Cortex of kidney (tissue), 1 donor: ENCODE results near the gene ERICH3.

Experiments used
- DNase-seq: peaks from one replicate; lab custom pipeline; 2025; lab: John Stamatoyannopoulos, UW

Gene ERICH3, protein sequence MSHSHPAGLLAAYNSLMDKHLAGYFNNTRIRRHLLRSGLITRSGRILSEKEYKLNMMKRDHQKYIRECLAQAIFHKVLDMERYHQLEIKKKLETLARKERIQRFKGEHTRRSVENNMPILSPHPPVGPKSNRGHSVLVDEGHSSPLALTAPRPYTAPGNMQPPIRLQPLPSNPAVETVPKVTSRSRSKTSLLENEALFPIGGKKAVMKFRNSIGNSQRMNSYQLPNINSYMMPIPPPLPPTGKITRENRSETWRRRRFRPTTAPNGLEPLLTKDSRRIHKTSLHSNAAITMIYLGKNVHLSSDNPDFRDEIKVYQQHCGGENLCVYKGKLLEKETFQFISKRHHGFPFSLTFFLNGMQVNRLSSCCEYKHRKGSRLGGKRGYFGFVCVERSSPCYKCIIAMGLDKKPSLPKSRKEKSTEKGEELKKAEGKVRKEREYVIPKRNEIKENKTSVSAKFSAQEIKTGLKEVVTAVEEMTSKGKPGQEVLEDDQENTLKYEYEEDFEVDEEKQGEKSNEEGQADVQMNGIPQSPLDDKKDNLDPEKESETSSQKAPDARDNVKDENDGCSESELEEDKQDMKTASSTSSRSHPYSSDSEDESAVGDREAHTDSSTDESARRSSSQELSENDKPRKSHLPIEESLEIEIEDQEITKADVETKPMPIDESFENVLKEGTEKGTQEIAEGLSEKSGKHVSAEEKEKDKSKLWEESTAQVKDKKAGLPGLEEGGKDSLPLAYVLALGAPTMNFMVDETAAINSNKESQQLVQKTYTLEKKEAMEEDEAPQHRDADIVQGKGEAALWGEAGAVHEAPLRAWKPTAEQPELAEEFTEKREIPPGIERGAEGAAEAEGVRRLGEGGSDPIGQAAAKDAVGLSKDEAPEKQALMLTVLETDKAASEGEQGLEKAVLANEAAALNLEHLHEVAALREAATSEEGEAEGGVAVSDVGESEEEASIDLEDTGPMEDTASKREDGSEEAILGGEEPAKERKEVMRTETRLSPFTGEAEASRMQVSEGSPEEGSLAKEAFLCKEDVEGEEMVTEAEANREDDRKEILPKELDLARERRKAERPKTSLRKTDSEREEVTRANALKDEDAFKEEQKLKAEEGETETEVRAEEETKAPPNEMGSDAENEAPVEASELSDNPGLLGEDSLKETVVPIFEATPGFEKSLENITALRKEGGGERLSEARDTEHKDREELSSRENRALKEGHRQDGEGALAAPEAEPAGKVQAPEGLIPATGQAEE (N-terminal part only)

DNA sequence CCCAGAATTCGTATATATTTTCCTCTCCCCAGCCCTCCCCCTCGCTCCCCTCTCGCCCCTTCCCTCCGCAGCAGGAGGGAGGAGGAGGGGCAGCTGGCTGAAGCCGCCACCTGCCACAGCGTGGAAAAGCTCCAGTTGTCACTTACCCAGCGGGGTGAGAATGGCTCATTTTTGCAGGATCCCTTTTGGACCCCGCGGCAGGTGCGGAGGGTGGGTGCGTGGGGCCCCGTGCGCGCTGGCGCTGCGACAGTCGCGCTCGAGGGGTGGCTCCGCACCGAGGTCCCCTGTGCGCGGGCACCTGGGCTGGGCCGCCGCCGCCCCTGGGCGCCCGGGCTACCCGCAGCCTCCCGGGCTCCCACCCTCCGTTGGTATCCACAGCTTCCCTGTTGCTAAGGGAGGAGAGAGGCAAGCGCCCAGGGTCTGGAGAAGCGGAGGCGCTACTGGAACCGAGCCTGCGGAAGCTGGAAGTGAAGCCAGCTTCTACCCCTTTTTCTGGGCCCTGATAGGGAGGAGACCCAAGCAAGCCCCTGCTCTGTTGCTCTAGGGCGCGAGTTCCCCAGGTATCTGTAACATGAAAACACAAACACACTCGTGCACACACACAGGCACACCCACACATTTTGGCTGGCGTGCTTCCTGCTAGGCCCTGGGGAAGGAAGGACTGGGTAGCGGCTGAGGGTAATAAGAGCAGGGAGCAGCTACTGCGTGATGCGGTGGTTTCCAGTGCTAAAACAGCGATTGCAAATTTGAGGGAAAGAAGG, at the start of gene ERICH3:
TSS of gene ERICH3 (minus strand) at position 442 of the 761 bp plus-strand sequence. CDS start at position 169, 273 bp downstream.
- DNase-seq: no peak

DNA sequence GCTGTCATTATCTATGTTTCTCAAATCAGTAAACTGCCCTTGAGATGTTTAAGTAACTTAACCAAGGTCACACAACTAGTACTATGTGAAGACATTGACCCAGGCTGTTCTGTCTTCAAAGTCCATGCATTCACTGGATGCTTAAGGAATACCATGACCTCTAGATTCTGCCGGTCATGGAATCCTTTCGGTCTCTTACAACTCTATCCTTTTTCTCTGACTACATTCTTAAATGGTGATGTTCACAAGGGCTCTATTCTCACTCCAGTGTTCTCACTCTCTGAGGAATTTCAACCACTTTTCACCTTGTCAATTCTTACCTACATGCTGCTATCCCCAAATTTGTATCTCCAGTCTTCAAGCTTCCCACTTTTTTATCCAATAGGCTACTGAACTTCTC, 44.0 kb upstream of the ERICH3 start:
- no peak for DNase-seq

DNA sequence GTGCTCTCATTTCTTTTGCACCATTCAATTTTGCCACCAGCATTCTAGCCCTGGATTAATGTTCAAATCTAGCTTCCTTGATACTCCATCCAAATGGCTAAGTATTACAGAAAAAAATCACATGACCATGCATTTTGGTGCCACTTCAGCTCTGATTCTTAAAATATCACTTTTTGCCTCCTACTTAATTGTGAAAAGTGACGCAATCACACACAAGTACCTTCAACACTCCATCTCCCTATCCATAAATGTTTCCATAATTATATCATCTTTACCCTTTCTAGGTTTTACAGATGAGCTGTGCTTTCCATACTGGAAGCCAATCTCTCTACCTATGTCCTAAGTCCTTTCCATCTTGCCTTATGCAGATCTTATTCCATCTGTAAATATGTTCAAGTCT, 43.2 kb upstream of the ERICH3 start:
- DNase-seq: no peak

DNA sequence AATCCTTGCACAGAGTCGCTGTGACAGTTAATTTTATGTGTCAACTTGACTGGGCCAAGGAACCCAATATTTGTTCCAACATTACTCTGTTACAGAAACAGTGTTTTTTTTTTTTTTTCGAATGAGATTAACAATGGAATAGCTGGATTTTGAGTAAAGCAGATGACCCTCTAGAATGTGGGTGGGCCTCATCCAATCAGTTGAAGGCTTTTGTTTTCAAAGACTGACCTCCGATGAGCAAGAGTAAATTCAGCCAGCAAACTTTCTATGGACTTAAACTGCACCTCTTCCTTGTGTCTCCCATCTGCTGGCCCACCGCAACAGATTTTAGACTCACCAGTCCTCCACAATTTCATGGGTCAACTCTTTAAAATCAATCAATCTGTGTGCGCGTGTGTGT, 42.2 kb upstream of the ERICH3 start:
- DNase-seq: no peak

DNA sequence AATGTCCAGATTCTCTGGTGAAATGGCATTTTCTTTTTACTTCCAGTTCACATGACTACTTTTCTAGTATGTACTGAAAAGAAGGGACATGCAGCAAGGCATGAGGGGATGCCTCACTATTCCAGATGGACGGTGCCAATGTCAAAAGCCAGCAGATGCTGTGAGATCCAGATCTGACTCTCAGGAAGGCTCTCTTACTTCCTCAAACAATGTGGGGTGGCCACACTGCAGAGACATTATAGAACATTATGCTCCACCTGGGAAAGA, 41.6 kb upstream of the ERICH3 start:
- no peak for DNase-seq

DNA sequence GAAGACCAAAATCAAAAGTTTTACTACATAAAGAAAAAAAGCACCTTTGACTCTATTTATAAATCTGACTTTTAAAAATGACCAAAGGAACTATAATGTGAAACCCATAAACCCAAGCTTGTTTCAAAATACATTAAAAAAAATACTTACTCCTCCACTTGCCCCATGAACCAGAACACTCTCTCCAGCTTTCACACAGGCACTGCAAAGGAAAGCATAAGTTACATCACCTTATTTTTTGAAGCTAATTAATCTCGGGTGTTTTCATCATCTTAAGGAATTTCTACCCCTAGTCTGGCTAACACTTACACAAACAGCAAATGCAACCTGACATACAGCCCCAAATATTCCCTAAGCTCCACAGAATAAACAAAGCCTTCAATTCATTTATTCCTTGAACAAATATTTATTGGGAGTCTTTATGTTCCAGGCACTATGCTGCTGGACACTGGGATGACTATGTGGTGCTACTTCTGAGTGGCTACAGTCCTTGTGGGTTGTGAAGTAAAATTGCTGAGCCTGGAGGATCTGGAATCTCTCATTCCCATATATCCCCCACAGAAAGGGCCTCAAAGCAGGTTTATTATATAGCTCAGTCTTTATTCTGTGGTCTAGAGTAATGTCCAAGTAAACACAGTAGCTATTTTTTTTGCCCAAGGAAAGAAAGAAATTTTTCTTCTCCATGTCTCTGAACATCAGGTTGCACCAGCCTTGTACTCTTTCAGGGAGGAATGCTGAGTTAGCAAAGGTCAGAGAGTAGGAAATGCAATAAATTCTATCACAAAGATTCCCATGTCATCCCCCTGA, 41.0 kb upstream of the ERICH3 start:
- no peak for DNase-seq

DNA sequence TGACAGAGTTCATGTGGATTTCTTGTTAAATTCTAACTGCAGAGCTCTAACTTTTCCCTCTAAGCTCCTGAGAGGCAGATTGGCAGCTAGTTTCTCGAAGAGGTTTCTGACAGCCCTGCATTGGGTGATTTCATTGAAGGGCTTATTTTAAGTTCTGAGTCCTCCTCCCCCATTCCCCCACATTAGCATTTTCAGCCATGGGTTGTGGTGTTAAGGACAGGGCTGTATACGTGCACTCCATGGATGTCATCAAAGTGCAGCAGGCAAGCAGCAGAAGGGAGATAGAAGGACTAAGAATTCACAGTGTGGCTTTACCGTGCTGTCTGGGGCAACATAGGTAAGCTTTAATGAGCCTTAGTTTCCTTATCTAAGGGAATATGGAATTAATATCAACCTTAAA, 40.3 kb upstream of the ERICH3 start:
- DNase-seq: no peak

DNA sequence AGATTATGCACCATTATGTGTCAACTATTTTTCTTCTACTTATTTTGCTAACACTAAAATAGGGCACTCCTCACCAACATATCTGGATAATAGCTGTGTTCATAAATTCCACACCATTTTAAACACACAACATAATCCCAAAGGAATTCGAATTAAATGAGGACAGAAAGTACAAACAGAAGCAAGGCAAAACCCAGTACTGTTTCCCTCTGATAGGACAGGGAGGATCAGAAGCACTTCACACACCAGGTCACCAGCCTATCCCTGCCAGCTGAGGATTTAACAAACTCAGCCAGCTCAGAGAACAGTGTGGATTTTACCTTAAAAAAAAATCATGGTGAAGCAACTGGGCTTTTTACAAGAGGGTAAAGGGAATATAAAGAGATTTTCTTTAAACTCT, 39.3 kb upstream of the ERICH3 start:
- no peak for DNase-seq

DNA sequence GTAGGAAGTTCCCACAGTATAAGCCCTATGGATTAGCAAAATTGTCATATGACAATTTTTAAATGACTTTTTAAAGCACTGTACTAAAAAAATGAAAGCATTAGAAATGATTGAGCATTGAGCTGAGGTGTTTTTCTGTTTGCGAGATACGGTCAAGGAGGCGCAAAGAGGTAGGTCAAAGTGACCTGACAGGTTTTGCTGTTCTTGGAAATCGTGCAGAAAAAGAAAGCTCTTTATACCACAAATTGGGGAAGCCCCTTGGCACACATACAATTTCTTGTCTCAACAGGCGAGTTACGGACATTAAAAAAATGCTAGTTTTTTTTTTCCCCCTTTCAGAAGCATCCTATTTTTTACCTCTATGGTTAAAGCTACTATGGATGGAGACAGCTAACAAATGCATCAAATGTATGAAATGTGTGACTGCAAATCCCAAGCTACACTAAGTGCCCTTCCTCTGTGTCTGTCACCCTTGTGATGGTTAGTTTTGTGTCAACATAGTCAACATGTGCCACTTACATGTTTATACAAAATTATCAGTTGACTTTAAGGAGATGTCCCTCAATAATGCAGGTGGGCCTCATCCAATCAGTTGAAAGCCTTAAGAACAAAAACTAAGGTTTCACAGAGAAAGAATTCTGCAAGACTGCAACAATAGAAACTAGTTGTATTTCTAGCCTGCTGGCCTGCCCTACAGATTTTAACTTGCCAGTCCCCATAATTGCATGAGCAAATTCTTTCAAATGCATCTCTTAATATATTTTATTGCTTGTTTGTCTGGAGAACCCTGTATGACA, 30.0 kb upstream of the ERICH3 start:
- DNase-seq: no peak

DNA sequence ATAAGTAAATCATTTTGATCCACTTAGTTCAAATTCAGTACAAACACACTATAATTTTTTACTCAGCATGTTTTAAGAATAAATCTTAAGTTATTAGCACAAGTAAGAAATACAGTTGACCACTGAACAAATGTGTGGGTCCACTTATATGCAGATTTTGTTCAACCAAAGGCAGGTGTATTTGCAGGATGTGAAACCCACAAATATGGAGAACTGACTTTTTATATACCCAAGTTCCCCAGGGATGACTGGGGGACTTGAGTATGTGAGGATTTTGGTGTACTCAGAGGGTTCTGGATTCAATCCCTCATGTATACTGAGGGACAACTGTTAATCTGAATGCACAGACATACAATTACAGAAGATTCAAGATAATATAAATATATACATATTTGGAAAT, 25.7 kb upstream of the ERICH3 start:
- DNase-seq: no peak

DNA sequence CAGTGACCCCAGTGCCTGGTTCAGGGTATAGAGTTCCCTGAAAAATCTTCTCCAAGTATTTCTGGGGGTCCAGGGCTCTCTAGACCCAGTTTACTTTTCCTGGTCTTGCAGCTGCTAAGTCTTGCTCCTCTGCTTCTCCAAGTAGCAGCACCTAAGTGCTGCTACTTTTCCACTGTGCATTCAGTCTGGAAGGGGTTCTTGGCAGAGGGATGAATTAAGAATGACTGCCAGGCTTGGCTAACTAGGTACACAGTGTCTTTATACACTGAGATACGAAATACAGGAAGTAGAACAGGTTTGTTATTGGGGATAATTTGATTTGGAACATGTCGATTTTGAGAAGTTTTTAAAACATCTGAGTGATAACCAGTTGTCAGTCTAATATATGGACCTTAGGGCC, 24.2 kb upstream of the ERICH3 start:
- no peak for DNase-seq

DNA sequence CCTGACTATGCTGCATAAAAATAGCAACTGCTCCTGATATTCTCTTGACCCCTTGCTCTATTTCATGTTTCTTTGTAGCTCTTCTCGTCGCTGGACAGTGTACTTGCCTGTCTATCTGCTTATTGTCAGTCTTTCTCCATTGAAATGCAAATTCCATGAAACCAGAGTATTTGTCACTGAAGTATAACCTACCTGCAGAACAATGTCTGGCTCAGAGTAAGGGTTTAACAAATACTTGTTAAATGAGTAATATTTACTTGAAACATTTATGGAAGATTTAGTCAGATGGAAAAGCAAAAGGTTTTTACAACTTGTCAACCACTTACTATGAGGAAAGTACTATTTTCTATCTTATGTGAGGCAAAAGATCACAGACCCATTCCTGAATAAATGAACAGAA, 19.9 kb upstream of the ERICH3 start:
- DNase-seq: no peak

DNA sequence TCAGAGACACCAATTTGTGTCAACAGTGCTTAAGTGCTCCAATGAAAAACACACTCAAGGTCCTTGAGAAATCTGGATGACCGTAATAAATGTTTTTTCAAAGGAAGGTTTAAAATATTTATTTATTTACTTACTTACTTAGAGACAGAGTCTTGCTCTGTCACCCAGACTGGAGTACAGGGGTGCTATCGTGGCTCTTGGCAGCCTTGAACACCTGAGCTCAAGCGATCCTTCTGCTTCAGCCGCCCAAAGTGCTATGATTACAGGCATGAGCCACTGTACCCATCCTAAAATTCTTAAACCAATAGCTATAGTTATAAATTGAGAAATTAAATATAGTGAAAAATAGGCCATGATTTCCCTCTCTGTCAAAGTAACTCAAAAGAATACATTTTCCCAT, 17.3 kb upstream of the ERICH3 start:
- no peak for DNase-seq

DNA sequence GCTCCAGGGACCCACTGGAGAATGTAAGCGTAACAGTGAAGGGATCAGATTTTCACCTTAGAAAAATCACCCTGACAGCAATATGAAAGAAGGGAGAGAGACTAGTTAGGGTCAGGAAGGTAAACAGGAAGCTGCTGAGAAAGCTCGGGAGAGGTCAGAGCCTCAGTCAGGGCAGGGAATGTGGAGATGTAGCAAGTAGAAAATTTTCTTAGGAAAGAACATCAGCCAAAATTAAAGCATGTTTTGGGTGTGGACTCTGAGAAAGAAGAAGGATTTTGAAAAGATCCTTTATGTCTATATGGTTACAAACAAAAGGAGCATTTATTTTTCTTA, 16.7 kb upstream of the ERICH3 start:
- no peak for DNase-seq

DNA sequence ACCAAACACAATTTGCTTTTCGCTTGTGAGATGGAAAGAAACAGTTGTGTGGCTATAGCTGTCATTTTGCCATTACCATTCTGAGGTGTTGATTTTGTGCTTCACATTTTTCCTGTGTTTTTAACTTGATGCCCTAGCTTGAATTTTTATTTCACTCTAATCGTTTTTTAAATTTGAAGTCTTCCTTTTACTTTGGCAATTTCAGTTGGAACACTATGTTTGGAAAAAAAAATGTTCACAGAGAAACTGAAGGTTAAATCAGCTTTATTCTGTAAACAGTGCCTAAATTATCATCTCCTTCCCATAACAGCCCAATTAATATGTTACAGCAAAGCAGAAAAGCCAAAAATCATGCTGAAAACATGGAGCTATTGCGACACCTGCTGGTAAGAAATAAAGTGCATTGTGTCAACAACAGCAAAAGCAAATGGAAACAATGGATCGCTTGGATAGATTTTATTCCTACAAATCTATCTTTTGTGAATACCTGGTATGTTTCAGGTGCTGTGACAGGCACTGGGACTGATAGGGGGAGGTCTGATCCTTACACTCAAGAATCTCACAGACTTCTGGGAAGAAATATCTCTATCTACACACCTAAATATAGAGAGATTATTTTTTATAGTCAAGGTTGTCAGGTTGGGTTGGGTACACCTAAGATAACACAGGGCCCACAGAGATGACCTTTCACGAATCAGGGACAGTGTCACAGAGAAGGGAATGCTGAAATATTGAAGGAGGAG, 16.2 kb upstream of the ERICH3 start:
- no peak for DNase-seq

DNA sequence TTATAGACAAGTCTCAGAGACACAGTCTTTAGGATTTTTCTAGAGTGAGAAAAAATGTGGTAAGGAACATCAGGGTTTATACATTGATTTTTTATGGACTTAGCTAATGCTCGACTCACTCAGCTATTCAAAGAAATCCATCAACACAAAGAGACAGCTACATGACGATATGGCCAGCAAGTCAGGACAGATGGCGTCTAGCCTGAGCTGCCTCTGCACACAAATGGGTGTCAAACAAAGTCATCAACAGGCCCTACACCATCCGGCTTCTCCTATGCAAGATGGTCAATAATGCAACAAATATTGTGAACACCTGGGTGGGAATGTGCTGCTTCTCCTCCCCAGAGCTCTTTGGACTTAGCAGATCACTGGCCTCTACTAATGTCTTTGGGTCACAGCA, 13.3 kb upstream of the ERICH3 start:
- no peak for DNase-seq

DNA sequence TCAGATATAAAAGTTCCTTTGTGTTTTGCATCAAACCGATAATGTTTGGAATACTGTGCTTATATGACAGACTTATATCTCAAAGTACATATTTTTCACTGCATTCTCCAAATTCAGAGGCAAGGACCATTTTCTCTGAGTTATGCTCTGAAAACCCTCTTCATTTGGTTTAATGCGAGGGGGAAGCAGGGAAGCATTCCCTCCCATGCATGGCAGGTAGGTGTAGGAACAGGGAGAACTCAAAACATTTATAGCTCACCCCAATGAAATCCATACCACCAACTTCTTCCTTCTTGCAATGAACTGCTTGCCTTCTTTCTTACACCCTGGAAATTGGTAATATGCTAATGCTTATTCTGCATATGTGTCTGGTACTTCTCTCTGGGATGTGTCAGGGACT, 10.7 kb upstream of the ERICH3 start:
- DNase-seq: no peak

DNA sequence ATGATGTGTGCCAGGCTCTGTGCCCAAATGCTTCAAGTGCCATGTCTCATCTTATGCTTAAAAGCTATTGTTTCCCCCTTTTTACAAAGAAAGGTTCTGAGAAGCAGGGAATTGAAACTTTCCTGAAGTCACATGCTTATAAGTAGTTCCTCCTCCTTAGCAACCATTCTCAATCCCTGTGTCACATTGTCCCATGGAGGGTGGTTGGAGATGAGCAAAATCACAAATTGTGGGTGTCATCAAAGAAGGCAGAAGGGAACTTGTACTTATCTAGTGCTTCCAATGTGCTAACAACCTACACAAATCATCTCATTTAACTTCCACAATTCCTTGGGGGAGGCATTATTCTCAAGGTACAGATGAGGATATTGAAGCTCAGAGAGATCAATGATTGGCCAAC, 10.1 kb upstream of the ERICH3 start:
- no peak for DNase-seq

DNA sequence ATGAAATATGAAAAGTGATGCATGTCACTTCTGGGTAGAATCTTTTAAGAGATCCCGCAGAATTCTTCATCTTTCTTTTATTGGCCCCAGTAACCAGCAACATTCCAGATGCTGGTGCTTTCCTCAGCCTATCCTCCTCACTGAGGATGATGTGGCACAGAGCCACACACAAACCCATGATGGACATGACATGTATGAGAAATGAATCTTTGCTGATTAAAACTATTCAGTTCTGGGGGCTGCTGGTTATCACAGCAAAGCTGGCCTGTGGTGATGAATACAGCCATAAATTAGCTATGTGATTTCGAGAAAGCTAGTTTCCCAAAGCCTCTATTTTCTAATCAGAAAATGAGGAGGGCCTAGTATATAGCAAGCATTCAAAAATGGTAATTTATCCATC, 8.3 kb upstream of the ERICH3 start:
- no peak for DNase-seq

DNA sequence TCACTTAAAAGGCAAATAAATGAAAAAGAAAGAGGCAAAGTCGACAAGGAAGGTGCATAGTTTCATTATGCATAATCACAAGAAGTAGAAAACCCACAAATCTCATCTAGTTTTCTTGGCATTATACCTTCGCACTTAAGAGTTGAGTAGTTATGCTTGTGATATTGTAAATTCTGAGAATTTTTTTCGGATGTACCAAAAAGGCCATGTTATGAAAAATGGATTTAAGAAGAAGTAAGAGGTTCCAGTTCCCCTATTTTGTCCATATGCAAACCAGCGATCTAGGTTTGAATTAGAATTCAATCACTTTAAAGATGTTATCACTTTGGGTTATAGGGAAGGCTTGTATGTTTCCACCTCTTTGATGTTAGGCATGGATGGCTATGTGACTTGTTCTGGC, 7.9 kb upstream of the ERICH3 start:
- no peak for DNase-seq
